Memory B cell (primary cell): ENCODE data around the gene VCP.
A peak's percentile ranks its signal among the peaks of the same experiment; 100 is the strongest.

Experiments
- ATAC-seq: fragments of 150-1000 bp; cut with Tn5 transposase; 2 replicates; pipeline ENCODE4 v1.10.0; 2021; ENCODE audit warnings: low read depth, mild to moderate bottlenecking, moderate library complexity
- DNase-seq, 2 donors: peaks; one replicate each; pipeline ENCODE4 v3.0.0; 2022; ENCODE audit warnings: low spot score in 2 of 2
- H3K27ac Mint-ChIP-seq: one replicate; pipeline ENCODE4 v1.8.0; 2022; ENCODE audit warnings: mild to moderate bottlenecking, moderate library complexity, mixed read lengths
- H3K27me3 Mint-ChIP-seq: one replicate; pipeline ENCODE4 v1.8.0; 2022; ENCODE audit warnings: mixed read lengths
- H3K36me3 Mint-ChIP-seq: one replicate; pipeline ENCODE4 v1.8.0; 2022; ENCODE audit warnings: mild to moderate bottlenecking, mixed read lengths
- H3K4me1 Mint-ChIP-seq: one replicate; pipeline ENCODE4 v1.8.0; 2022; ENCODE audit warnings: mixed read lengths
- H3K4me3 Mint-ChIP-seq: one replicate; pipeline ENCODE4 v1.8.0; 2022; ENCODE audit warnings: mild to moderate bottlenecking, moderate library complexity, mixed read lengths
- H3K9me3 Mint-ChIP-seq: one replicate; pipeline ENCODE4 v1.8.0; 2022; ENCODE audit warnings: mixed read lengths

Gene VCP

GRCh38 chr9:35079426-35080341 lies 7.3 kb upstream of the VCP start, which contains the start of gene FANCG:
FANCG (minus strand) TSS chr9:35079942; CDS start chr9:35079524, 418 bp downstream.
- Mint-ChIP-seq H3K4me3 (peak within 1 kb of the TSS; percentile 93), H3K36me3 (peaks cover 5% of the 10 kb centered on the region), H3K27ac (peak within 1 kb of the TSS; percentile 75), H3K4me1 (peaks cover 8% of the 10 kb centered on the region), H3K9me3 (no peaks in the 10 kb centered on the region), H3K27me3 (no peaks in the 10 kb centered on the region)
- ATAC-seq = peak; percentile 96
- peak; percentile 63 to 71 for DNase-seq

GRCh38 chr9:35079041-35079425 lies 6.6 kb upstream of the VCP start:
- ATAC-seq (no peak), DNase-seq (no peak)
- H3K4me3 Mint-ChIP-seq = peak overlapping the region; percentile 93
- H3K9me3 Mint-ChIP-seq = no peaks in the 10 kb centered on the region
- no peak overlapping the region for H3K27ac Mint-ChIP-seq
- H3K27me3 Mint-ChIP-seq = no peaks in the 10 kb centered on the region
- H3K36me3 Mint-ChIP-seq = peaks cover 5% of the 10 kb centered on the region
- H3K4me1 Mint-ChIP-seq = peaks cover 8% of the 10 kb centered on the region

- no peaks in the 10 kb centered on the region for H3K27me3 Mint-ChIP-seq
- H3K4me3 Mint-ChIP-seq = peak overlapping the region; percentile 50
- no peak overlapping the region for H3K27ac Mint-ChIP-seq
- peaks cover 8% of the 10 kb centered on the region for H3K4me1 Mint-ChIP-seq
- DNase-seq = no peak
- H3K9me3 Mint-ChIP-seq = no peaks in the 10 kb centered on the region
- ATAC-seq = no peak
- peaks cover 5% of the 10 kb centered on the region for H3K36me3 Mint-ChIP-seq
These were observed 5.6 kb upstream of the VCP start for GRCh38 chr9:35078066-35078465.

- H3K4me1 Mint-ChIP-seq = peaks cover 11% of the 10 kb centered on the region
- no peaks in the 10 kb centered on the region for H3K27me3 Mint-ChIP-seq
- no peaks in the 10 kb centered on the region for H3K9me3 Mint-ChIP-seq
- no peak overlapping the region for H3K27ac Mint-ChIP-seq
- ATAC-seq = no peak
- DNase-seq = no peak
- peaks cover 5% of the 10 kb centered on the region for H3K36me3 Mint-ChIP-seq
- no peak overlapping the region for H3K4me3 Mint-ChIP-seq
These were observed 4.4 kb upstream of the VCP start for GRCh38 chr9:35076848-35077247.

GRCh38 chr9:35075358-35075757 lies 2.9 kb upstream of the VCP start:
- peaks cover 8% of the 10 kb centered on the region for H3K36me3 Mint-ChIP-seq
- no peaks in the 10 kb centered on the region for H3K27me3 Mint-ChIP-seq
- ATAC-seq = no peak
- no peak overlapping the region for H3K4me3 Mint-ChIP-seq
- peaks cover 16% of the 10 kb centered on the region for H3K4me1 Mint-ChIP-seq
- no peak overlapping the region for H3K27ac Mint-ChIP-seq
- no peak for DNase-seq
- H3K9me3 Mint-ChIP-seq = no peaks in the 10 kb centered on the region

GRCh38 chr9:35074791-35075190 lies 2.4 kb upstream of the VCP start:
- H3K27ac Mint-ChIP-seq = no peak overlapping the region
- no peaks in the 10 kb centered on the region for H3K27me3 Mint-ChIP-seq
- DNase-seq = no peak
- H3K9me3 Mint-ChIP-seq = no peaks in the 10 kb centered on the region
- peaks cover 8% of the 10 kb centered on the region for H3K36me3 Mint-ChIP-seq
- no peak overlapping the region for H3K4me3 Mint-ChIP-seq
- peaks cover 18% of the 10 kb centered on the region for H3K4me1 Mint-ChIP-seq
- ATAC-seq = no peak

GRCh38 chr9:35074141-35074540 lies 1.7 kb upstream of the VCP start:
- Mint-ChIP-seq H3K4me1 (peaks cover 21% of the 10 kb centered on the region), H3K36me3 (peaks cover 8% of the 10 kb centered on the region), H3K27ac (no peak overlapping the region), H3K27me3 (no peaks in the 10 kb centered on the region), H3K4me3 (no peak overlapping the region), H3K9me3 (no peaks in the 10 kb centered on the region)
- ATAC-seq (no peak), DNase-seq (no peak)

GRCh38 chr9:35073279-35073612 lies 821 bp upstream of the VCP start:
- Mint-ChIP-seq H3K27me3 (no peaks in the 10 kb centered on the region), H3K9me3 (no peaks in the 10 kb centered on the region), H3K4me1 (peaks cover 23% of the 10 kb centered on the region)

GRCh38 chr9:35071814-35072460 lies 488 bp downstream of the VCP start:
- ATAC-seq (peak; percentile 51), DNase-seq (peak; percentile 62 to 87)
- H3K27ac Mint-ChIP-seq = peak overlapping the region; percentile 86
- H3K36me3 Mint-ChIP-seq = peaks cover 22% of the 10 kb centered on the region
- peak overlapping the region; percentile 85 for H3K4me3 Mint-ChIP-seq
- H3K9me3 Mint-ChIP-seq = no peaks in the 10 kb centered on the region
- H3K4me1 Mint-ChIP-seq = peaks cover 29% of the 10 kb centered on the region
- H3K27me3 Mint-ChIP-seq = no peaks in the 10 kb centered on the region

More at GRCh38 chr9:35073279-35073612, 821 bp upstream of the VCP start:
- ATAC-seq (no peak), DNase-seq (no peak)
- Mint-ChIP-seq H3K36me3 (peaks cover 11% of the 10 kb centered on the region), H3K4me3 (peak overlapping the region; percentile 85), H3K27ac (peak overlapping the region; percentile 86)

GRCh38 chr9:35070823-35071813 lies 1.3 kb downstream of the VCP start:
- Mint-ChIP-seq H3K4me1 (peaks cover 29% of the 10 kb centered on the region), H3K27me3 (no peaks in the 10 kb centered on the region), H3K4me3 (peak overlapping the region; percentile 85), H3K36me3 (peaks cover 26% of the 10 kb centered on the region), H3K27ac (peak overlapping the region; percentile 85), H3K9me3 (no peaks in the 10 kb centered on the region)
- DNase-seq = no peak
- no peak for ATAC-seq

- H3K27me3 Mint-ChIP-seq = no peaks in the 10 kb centered on the region
- no peak overlapping the region for H3K27ac Mint-ChIP-seq
- no peak for ATAC-seq
- H3K36me3 Mint-ChIP-seq = peaks cover 24% of the 10 kb centered on the region
- DNase-seq = no peak
- peak overlapping the region; percentile 65 for H3K4me3 Mint-ChIP-seq
- no peaks in the 10 kb centered on the region for H3K9me3 Mint-ChIP-seq
- peaks cover 29% of the 10 kb centered on the region for H3K4me1 Mint-ChIP-seq
These were observed 3.4 kb downstream of the VCP start for GRCh38 chr9:35069020-35069419.

- H3K9me3 Mint-ChIP-seq = no peaks in the 10 kb centered on the region
- H3K4me3 Mint-ChIP-seq = no peak overlapping the region
- H3K4me1 Mint-ChIP-seq = peaks cover 26% of the 10 kb centered on the region
- no peaks in the 10 kb centered on the region for H3K27me3 Mint-ChIP-seq
- DNase-seq (no peak), ATAC-seq (no peak)
- peaks cover 37% of the 10 kb centered on the region for H3K36me3 Mint-ChIP-seq
- H3K27ac Mint-ChIP-seq = no peak overlapping the region
These were observed 5.4 kb downstream of the VCP start for GRCh38 chr9:35067056-35067455.

- H3K4me3 Mint-ChIP-seq = no peak overlapping the region
These were observed 11.7 kb downstream of the VCP start for GRCh38 chr9:35060548-35061207.

More at GRCh38 chr9:35060548-35061207, 11.7 kb downstream of the VCP start:
- Mint-ChIP-seq H3K9me3 (no peaks in the 10 kb centered on the region), H3K27ac (no peak overlapping the region), H3K27me3 (no peaks in the 10 kb centered on the region), H3K4me1 (no peaks in the 10 kb centered on the region), H3K36me3 (peaks cover 57% of the 10 kb centered on the region)
- ATAC-seq = no peak
- DNase-seq = no peak
